ENCODE results near the gene PRR23E. TPM values are rescaled to one million over a fixed set of nuclear protein-coding genes. Genes with fewer than 3 reads are reported as not detected.
A peak's percentile ranks its signal among the peaks of the same experiment; 100 is the strongest.

The PRR23E gene
- total RNA-seq, 1 donor from 2014 or later = not detected

GRCh38 chr3:127158614-127159229 lies 34.2 kb upstream of the PRR23E start:
- peak overlapping the region; percentile 72 for H3K27ac Mint-ChIP-seq (ENCODE audit: unreplicated experiment)
- H3K27me3 Mint-ChIP-seq (ENCODE audit: unreplicated experiment) = peaks cover 4% of the 10 kb centered on the region
- H3K4me3 Mint-ChIP-seq (ENCODE audit: unreplicated experiment) = peak overlapping the region; percentile 40
- H3K9me3 Mint-ChIP-seq (ENCODE audit: unreplicated experiment) = peaks cover 4% of the 10 kb centered on the region
- no peak for TF ChIP-seq CTCF (IDR thresholded peaks at IDR 0.05; ENCODE audit: partially characterized antibody, unreplicated experiment)
- H3K4me1 Mint-ChIP-seq (ENCODE audit: low read depth, unreplicated experiment) = peaks cover 14% of the 10 kb centered on the region
- H3K36me3 Mint-ChIP-seq (ENCODE audit: unreplicated experiment) = no peaks in the 10 kb centered on the region
- no peak for DNase-seq

- Mint-ChIP-seq H3K9me3 (ENCODE audit: unreplicated experiment) (peaks cover 4% of the 10 kb centered on the region), H3K36me3 (ENCODE audit: unreplicated experiment) (no peaks in the 10 kb centered on the region), H3K27me3 (ENCODE audit: unreplicated experiment) (peaks cover 4% of the 10 kb centered on the region), H3K4me3 (ENCODE audit: unreplicated experiment) (no peak overlapping the region), H3K4me1 (ENCODE audit: low read depth, unreplicated experiment) (peaks cover 14% of the 10 kb centered on the region), H3K27ac (ENCODE audit: unreplicated experiment) (peak overlapping the region; percentile 25)
- TF ChIP-seq CTCF (IDR thresholded peaks at IDR 0.05; ENCODE audit: partially characterized antibody, unreplicated experiment) = no peak
- DNase-seq = peak; percentile 55
Observed at GRCh38 chr3:127159543-127159942, 33.4 kb upstream of the PRR23E start.

- no peak overlapping the region for H3K27ac Mint-ChIP-seq (ENCODE audit: unreplicated experiment)
- peaks cover 4% of the 10 kb centered on the region for H3K9me3 Mint-ChIP-seq (ENCODE audit: unreplicated experiment)
- peaks cover 4% of the 10 kb centered on the region for H3K27me3 Mint-ChIP-seq (ENCODE audit: unreplicated experiment)
- DNase-seq = no peak
- TF ChIP-seq CTCF (IDR thresholded peaks at IDR 0.05; ENCODE audit: partially characterized antibody, unreplicated experiment) = no peak
- H3K4me1 Mint-ChIP-seq (ENCODE audit: low read depth, unreplicated experiment) = peaks cover 14% of the 10 kb centered on the region
- H3K36me3 Mint-ChIP-seq (ENCODE audit: unreplicated experiment) = no peaks in the 10 kb centered on the region
- no peak overlapping the region for H3K4me3 Mint-ChIP-seq (ENCODE audit: unreplicated experiment)
Observed at GRCh38 chr3:127161236-127161635, 31.7 kb upstream of the PRR23E start.

- H3K36me3 Mint-ChIP-seq (ENCODE audit: unreplicated experiment) = no peaks in the 10 kb centered on the region
- H3K4me3 Mint-ChIP-seq (ENCODE audit: unreplicated experiment) = no peak overlapping the region
- H3K27ac Mint-ChIP-seq (ENCODE audit: unreplicated experiment) = no peak overlapping the region
- H3K4me1 Mint-ChIP-seq (ENCODE audit: low read depth, unreplicated experiment) = peaks cover 10% of the 10 kb centered on the region
- no peak for DNase-seq
- H3K9me3 Mint-ChIP-seq (ENCODE audit: unreplicated experiment) = peaks cover 4% of the 10 kb centered on the region
- peaks cover 3% of the 10 kb centered on the region for H3K27me3 Mint-ChIP-seq (ENCODE audit: unreplicated experiment)
- no peak for TF ChIP-seq CTCF (IDR thresholded peaks at IDR 0.05; ENCODE audit: partially characterized antibody, unreplicated experiment)
Observed at GRCh38 chr3:127161973-127162579, 30.9 kb upstream of the PRR23E start.

GRCh38 chr3:127162947-127163645 lies 29.8 kb upstream of the PRR23E start:
- Mint-ChIP-seq H3K27me3 (ENCODE audit: unreplicated experiment) (peaks cover 6% of the 10 kb centered on the region), H3K4me3 (ENCODE audit: unreplicated experiment) (no peak overlapping the region), H3K4me1 (ENCODE audit: low read depth, unreplicated experiment) (peaks cover 8% of the 10 kb centered on the region), H3K27ac (ENCODE audit: unreplicated experiment) (no peak overlapping the region), H3K9me3 (ENCODE audit: unreplicated experiment) (peaks cover 4% of the 10 kb centered on the region), H3K36me3 (ENCODE audit: unreplicated experiment) (no peaks in the 10 kb centered on the region)
- TF ChIP-seq CTCF (IDR thresholded peaks at IDR 0.05; ENCODE audit: partially characterized antibody, unreplicated experiment) = no peak
- no peak for DNase-seq
